ENCODE data around the gene DUSP15. TPM values are rescaled to one million over a fixed set of nuclear protein-coding genes. Genes with fewer than 3 reads are reported as not detected.

The DUSP15 gene
- total and polyA plus RNA-seq, 2 of the 4 experiments (the other 2 are of a cell fraction) = not detected

- no peaks in the 10 kb centered on the region for H3K36me3 ChIP-seq (ENCODE audit: control insufficient read depth, insufficient read depth, low read length)
- H3K4ac ChIP-seq (ENCODE audit: low read depth, low read length) = no peak overlapping the region
- no peak overlapping the region for H3K18ac ChIP-seq (ENCODE audit: low read depth, low read length)
- no peaks in the 10 kb centered on the region for H3K4me1 ChIP-seq (ENCODE audit: control insufficient read depth, insufficient read depth, low read length)
- in situ Hi-C loops (cut with MboI; ENCODE audit: low sequenced_read_pairs) = loop anchor here (10.0 to 25.0 kb wide), 3 partner anchors 129 to 836 kb away; partner anchors contain the start of genes C20orf203 and PDRG1
- ChIA-PET CTCF (no interaction called here), POLR2A (ENCODE audit: unreplicated experiment) (no interaction called here)
- H2BK120ac ChIP-seq (ENCODE audit: low read depth, low read length) = no peak overlapping the region
- dilution Hi-C loops (cut with HindIII; ENCODE audit: low sequenced_read_pairs, unreplicated experiment) = no loop called here
- H4K8ac ChIP-seq (ENCODE audit: low read depth in 2 of 2, low read length in 2 of 2) = no peak overlapping the region
- H2BK15ac ChIP-seq (ENCODE audit: low read depth, low read length) = no peak overlapping the region
- H4K5ac ChIP-seq (ENCODE audit: low read depth, low read length) = no peak overlapping the region
- no peak overlapping the region for H3K14ac ChIP-seq (replicated peaks; ENCODE audit: low read depth, low read length)
- ATAC-seq (ENCODE audit: low read depth) (no peak), DNase-seq (no peak)
- no peak overlapping the region for H3K23ac ChIP-seq (ENCODE audit: low read depth, low read length)
- H2BK20ac ChIP-seq (ENCODE audit: low read depth, low read length) = no peak overlapping the region
- no TSS peak for BruUV-seq (replicated peaks)
- peaks cover 5% of the 10 kb centered on the region for H3K27me3 ChIP-seq (ENCODE audit: control insufficient read depth, insufficient read depth, low read length)
- no peak overlapping the region for H2BK5ac ChIP-seq (ENCODE audit: low read depth, low read length, poor library complexity, severe bottlenecking)
- H3K4me3 ChIP-seq (ENCODE audit: insufficient read depth, low read depth, low read length) = no peak overlapping the region
- H4K91ac ChIP-seq (ENCODE audit: insufficient read depth, low read depth, low read length) = no peak overlapping the region
- no peak overlapping the region for H3K27ac ChIP-seq (ENCODE audit: insufficient read depth, low read length)
- H3K79me1 ChIP-seq (ENCODE audit: low read depth in 1 of 2, low read length in 2 of 2) = no peaks in the 10 kb centered on the region; a peak in 1 of 4 replicates
- no peak for TF ChIP-seq USF2 (IDR thresholded peaks at IDR 0.05; ENCODE audit: low read depth, low read length)
- TF ChIP-seq MXI1 (IDR thresholded peaks at IDR 0.05; ENCODE audit: borderline replicate concordance, low read depth, low read length) = no peak
- TF ChIP-seq SMC3 (IDR thresholded peaks at IDR 0.05; ENCODE audit: low read depth, low read length) = no peak
- TF ChIP-seq RFX5 (IDR thresholded peaks at IDR 0.05; ENCODE audit: low read depth, low read length) = no peak
- no peak for TF ChIP-seq CHD1 (IDR thresholded peaks at IDR 0.05; ENCODE audit: low read depth, low read length)
- TF ChIP-seq RAD21 (IDR thresholded peaks at IDR 0.05; ENCODE audit: low read length) = no peak
- peak overlapping the region; percentile 10 for H2AFZ ChIP-seq (replicated peaks; ENCODE audit: low read length, poor library complexity)
- H2AK5ac ChIP-seq (ENCODE audit: low read depth, low read length) = no peak overlapping the region
- H3K56ac ChIP-seq (ENCODE audit: extremely low read depth, insufficient read depth, low read length) = no peak overlapping the region
- 96% methylated on average over 4 of the region's 5 CpGs; no CpG with 5 or more reads in 1 of the 2 experiments for WGBS, 2 experiments (ENCODE audit: extremely low coverage in 2 of 2, insufficient read length in 1 of 2)
- no peaks in the 10 kb centered on the region for H4K20me1 ChIP-seq (ENCODE audit: insufficient read depth, low read length)
- H3K9me1 ChIP-seq (ENCODE audit: insufficient read depth, low read length) = 0 out of 2 replicates have a peak, but pooled peaks cover 3% of the 10 kb centered on the region
- no peak overlapping the region for H3K9ac ChIP-seq (ENCODE audit: low read depth, low read length)
- H3K9me3 ChIP-seq (ENCODE audit: control insufficient read depth, insufficient read depth, low read length) = no peaks in the 10 kb centered on the region
- no peak overlapping the region for H2AK9ac ChIP-seq (replicated peaks; ENCODE audit: low read depth, low read length, poor library complexity)
- no peak overlapping the region for H3K4me2 ChIP-seq (ENCODE audit: low read depth, low read length)
- intact Hi-C loops (cut with micrococcal nuclease) = no loop called here
Measured at GRCh38 chr20:31826074-31826473, 44.3 kb downstream of the DUSP15 start.
